GM18508 (cell line): ENCODE results near the gene FAM114A2.
"Not testable (repeated sequence)": the region's sequence is repeated elsewhere in the genome, so short reads cannot be mapped to it uniquely, and the experiment has no call there.

Experiments used
- ATAC-seq: cut with Tn5 transposase; IDR thresholded peaks from one replicate; pipeline ENCODE4 v1.9.1; 2021; ENCODE audit warnings: moderate number of reproducible peaks; ENCODE audit not compliant: insufficient read depth, unreplicated experiment

Gene FAM114A2

DNA sequence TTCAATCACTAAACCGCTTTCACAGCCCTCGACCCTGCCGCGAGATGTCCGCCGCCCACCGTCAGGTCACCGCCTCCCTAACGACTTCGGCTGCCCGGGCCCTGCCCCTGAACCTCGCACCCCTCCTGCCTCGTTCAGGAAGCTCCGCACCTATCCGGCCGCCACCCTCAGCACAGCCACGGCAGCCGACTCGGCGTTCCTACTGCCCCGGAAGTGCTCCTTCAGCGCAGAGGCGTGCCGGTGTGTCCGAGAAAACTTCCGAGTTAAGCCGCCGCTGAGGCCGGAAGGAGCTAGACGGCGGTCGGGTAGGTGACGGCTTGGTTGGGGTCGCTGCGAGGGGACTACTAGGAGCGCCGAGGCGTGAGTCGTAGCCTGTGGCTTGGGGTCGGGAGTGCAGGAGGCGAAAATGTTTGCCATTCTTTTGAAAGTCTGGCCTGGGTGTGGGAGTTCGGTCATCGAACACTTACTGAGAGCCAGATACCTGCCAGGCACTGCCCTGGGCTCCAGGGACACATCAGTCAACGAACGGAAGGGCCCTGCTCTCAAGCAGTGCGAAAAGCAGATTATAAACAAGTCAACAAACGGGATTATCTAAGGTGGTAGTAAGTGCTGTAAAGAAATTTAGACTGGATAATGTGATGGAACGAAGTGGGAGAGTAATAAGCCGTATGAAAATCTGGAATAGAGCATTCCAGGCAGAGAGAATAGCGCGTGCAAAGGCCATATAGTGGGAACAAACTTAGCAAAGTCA is at the start of gene FAM114A2, which contains the start of gene MFAP3:
FAM114A2 (minus strand) TSS at position 204 of the 751 bp plus-strand sequence. CDS start 3,957 bp downstream, outside the sequence.
MFAP3 (plus strand) TSS at position 261 of the 751 bp plus-strand sequence. CDS start 10,756 bp downstream, outside the sequence.
- peak; percentile 94 for ATAC-seq

DNA sequence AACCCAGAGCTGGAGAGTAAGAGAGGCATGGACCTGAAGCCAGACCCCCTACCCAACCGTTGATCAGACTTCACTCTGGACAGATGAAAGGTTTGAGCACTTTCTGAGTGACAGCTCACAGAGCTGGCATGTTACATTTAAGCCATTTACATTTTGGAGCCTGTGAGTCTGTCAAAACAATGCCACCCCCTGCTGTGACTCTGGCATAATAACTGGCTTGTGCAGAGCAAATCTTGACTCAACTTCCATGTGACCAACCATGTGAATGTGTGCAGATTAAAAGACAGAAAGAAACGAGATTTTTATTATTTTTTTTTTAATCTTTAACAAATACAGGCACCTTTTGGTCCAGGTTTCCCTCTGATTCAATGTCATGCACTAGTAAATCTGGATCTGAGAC is 48.5 kb upstream of the FAM114A2 start:
- ATAC-seq: no peak

DNA sequence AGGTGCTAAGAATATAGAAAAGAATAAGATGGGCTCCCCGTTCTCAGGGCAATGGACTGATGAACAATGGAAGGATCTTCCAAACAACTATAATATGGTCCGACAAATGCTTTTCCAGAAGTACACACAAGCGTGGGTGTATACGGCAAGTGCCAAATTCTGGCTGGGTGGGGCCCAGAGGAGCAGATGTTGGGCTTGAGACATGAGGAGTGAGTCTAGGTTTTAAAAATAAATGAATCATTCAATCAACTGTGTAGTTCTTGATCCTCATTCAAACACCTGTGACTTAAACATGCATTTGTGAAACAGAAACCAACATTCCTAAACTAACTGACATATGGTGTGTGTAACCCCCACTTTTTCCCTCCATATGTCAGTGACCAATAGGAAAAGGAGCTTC is 47.9 kb upstream of the FAM114A2 start:
- ATAC-seq: no peak

DNA sequence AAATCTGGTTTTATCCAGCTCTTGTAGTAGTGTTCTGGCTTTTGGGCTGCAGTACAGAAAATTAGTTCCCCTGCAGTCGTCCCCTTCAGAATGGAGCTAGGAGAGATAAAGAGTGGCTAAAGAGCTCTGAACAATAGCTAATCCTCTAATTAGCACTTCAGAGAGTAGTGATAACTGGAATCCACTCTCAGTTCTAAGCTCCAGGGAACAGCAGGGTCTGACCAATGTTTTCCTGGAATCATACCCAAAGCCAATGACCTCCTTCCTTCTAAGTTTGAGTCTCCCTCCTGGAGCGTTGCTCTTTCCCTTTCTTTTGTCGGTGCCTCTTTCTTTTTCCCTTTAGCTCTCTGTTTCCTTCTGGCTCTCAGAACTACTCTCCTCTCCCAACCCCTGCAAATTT is 47.4 kb upstream of the FAM114A2 start:
- ATAC-seq: no peak

DNA sequence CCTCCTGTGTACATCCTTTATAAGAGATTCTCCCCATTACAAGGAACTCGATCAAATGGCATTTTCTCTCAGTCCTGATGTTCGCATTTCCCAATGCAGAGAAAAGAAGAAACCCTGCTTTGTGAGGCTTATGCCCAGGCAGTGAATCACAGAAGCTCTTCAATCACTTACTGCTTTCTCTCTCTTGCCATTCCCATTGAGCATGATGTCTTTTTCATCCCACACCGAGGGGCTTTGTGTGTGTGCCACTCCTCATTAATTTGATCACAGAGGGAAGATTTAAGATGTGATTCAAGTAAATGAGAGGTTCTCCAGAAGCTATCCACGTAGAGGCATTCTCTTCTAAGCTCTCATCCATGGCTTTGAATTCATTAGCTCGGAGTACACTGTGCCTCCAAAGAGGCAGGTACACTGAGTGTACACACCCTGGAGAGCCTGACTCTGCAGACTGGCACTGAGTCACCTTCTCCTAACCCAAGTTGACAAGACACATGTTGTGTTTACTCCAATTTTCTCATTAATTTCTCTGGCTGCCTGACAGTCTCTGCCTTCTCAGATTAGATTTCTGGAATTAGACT is 45.4 kb upstream of the FAM114A2 start:
- ATAC-seq: no peak

DNA sequence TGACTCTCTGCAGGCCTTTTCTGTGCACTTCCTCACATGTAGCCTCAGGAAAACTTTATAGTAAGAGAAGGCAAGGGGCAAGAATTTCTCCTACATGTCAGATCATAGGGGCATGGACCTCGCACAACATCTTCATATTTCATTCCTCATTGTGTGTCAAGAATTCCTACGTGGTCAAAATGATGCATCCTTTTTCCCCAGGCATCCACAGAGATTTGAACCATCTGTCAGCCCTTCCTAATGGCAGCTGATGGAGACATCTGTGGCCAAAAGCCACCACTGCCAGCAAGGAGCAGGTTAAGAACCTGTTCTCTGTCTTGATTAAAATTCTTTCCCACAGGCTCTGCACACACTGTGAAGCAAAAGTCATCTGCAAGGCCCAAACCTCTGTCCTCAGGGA is 42.5 kb upstream of the FAM114A2 start:
- no peak for ATAC-seq

DNA sequence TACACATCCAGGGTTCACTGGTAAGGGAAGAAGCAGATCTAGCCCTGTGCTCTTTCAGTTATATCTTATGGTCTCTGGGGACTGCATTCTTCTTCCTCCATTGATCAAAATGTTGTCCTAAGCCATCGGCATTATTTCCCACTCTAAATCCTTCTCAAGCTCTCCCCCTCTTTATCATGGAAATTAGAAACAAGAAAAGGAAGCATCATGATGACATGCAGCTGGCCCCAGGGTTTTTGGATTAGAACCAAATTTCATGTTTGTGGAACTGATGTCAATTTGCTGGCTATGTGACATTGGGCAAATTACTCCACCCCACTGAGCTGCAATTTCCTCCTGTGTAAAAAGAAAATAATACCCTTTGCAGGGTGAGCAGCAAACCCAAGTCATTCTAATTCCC is 39.6 kb upstream of the FAM114A2 start:
- no peak for ATAC-seq

DNA sequence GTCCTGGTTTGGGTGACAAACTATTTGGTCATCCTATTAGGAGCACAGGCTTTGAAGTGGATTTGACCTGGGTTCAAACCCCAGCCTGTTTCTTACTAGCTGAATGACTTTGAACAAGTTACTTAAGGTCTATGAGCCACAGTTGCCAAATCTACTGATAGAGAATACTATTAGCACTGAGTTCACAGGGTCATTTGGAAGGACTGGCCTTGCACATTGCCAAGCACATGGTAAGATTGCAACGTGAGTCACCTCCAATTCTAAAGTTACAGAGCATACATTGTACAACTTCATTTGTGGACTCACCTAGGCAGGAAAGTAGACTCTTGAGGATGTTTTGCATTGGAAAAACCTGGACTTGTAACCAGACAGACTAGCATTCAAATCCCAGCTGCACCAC is 39.0 kb upstream of the FAM114A2 start:
- ATAC-seq: no peak

DNA sequence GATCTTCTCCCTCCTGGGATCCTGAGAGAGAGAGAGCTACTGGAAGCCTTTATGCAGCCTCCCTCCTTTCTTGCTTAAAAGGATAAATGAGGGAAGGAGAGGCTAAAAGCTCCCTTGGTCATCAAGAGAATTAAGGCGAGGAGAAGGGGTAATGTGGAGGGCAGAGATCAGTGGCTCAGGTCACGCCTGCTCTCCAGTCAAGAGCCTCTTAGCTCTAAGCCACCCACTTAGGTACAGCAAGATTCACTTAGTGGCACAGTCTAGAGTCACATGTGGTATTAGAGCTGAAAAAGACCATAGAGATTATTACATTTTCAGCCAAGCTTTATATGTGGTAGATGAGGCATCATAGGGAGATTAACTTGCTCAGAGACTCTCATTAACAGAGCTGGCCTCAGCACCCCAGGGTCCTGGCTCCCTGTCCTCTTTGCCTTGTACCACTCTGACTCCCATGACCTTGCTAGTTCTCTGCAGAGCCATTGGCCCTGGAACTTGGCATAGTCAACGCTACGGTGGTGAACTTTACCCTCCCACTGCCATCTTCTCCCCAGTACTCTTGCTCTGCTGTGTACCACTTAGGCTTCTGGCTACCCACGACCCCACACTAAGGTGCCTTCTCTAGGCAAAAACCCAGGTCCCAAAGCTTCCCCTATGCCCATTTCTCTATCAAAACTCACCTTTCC is 37.7 kb upstream of the FAM114A2 start:
- ATAC-seq: no peak

DNA sequence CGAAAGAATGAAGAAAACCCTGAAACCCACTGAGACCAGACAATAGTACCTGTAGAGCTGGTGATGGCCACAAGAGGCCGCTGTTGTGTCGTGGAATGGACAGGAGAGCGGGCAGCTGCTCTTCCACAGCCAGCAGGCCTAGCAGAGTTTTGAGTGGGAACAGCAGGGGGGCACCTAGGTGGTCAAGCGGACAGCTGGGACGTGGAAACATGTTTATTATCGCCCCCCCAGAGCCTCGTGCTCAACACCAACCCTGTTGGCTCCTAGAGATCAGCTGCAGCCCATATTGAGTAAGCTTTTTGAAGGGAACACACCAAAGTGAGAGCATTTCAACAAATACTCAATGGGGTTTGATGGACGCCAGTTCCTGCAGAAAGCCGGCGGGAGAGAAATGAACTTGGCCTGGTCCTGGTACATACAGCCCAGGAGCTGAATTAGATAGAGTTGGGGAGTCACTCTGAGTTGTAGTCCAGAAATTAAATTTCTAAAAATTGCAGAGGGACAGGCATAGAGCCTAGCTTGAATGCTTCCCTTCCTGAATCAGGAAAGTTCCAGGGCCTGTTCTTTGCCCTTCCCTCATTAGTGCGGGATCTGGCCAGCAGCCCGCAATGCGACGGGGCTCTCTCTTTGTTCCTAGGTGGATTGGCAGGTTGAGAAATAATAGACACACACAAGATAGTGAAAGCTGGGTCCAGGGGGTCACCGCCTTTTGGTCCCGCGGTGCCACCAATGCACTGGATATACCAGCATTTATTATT is 33.9 kb upstream of the FAM114A2 start:
- peak; percentile 87 for ATAC-seq

DNA sequence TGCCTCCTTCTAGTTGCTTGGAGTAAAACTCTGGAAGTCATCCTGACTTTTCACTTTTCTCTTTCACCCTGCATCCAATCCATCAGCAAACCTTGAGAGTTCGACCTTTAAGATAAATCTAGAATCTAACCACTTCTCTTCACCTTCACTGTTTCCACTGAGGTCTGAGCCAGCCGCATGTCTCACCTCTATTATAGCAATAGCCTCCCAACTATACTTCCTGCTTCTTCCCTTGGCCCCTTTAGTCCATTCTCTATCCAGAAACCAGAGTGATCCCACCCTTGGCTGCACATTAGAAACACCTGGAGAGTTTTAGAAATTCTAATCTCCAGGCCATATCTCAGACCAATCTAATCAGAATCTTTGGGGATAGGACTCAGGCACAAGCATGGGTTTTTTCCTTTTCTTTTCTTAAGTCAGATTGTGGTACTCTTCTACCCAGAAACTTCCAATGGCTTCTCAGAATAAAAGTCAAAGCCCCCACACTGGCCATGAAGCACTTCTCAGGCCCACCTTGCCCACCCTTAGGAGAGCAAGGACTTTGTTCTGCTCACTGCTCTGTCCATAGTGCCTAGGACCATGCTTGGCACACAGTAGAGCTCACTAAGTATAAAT is 33.2 kb upstream of the FAM114A2 start:
- no peak for ATAC-seq

DNA sequence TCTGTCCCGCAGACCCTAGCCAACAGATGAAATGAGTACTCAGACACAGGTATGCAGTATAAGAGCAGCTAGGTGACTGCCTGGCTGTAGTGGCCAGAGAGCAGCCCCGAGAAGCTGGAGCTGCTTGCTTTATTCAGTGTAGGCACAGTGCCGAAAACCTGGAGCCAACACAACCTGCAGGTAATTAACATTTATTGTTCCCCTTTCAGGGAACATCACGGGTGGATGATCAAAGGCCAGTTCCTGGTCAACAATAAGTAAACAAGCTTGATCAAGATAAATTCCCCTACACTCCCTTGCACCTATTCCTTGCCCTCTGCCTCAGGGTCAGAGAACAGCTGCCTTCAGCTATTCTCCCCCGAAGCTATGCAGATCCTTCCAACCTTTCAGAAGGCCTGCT is 31.1 kb upstream of the FAM114A2 start:
- not testable (repeated sequence) for ATAC-seq

DNA sequence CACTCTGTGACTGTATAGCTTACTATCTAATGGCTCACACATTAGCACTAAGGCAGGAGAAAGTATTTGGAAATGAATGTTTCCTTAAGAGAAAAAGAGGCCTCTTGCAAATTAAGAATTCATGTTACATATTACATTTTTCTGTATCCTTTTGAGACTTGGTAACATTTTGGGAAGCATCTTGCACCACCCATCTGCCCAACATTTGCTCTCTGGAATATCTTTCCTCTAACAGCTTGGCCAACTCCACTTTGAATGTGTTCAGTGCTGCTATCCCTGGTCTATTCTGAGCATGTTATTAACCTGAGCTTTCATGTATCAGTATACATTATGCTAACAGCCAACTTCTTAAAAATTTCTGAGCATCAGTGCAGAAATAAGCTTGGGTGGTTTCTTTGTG is 27.3 kb upstream of the FAM114A2 start:
- ATAC-seq: no peak

DNA sequence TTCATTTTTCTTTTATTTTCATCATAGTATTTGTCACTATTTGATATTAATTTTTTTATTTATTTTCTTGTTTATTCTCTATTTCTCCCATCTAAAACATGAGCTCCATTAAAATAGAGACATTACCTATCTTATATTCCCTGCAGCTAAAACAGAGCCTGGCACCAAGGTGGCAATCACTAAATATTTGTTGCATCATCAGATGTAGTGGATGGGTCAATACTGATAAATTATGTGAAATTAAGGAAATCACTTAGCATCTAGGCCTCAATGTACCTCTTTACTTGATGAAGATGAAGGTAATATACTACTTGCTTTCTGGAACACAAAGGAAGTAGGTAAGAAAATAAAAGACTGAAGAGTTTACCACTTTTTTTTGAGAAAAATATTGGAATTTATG is 24.7 kb upstream of the FAM114A2 start:
- ATAC-seq: no peak

DNA sequence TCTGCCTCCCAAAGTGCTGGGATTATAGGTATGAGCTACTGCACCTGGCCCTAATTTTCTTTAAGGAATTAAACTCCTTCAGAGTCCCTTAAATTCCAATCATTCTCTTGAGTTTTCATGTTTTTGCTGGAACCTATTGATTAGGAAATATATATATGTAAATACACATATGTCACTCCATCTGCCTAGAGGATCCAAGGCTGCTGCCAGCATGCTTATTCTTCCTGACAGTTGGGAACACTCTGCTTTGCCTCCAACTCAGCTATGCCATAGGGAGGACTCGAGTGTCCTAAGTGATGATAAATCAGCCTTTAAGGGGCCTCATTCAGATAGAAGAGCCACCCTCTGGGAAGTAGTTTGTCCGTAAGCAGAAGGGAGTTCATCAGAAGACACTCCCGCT is 21.9 kb upstream of the FAM114A2 start:
- no peak for ATAC-seq

DNA sequence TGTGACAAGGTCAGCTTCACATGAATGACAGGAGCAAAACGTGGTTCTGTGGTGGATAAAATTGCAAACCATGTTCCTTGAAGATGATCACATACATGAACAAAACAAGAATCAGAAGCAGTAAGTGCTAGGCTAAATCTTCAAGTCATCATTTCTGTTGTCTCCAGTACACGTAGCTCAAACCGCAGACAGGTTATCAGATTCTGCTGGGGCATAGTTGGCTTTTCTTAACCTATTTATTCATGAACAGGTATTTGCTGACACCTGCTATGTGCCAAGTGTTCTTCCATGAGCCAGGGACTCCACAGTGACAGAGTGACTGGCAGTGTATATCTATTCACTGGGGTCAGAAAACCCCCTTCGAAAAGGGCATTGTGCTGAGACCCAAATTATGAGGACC is 20.9 kb upstream of the FAM114A2 start:
- no peak for ATAC-seq

DNA sequence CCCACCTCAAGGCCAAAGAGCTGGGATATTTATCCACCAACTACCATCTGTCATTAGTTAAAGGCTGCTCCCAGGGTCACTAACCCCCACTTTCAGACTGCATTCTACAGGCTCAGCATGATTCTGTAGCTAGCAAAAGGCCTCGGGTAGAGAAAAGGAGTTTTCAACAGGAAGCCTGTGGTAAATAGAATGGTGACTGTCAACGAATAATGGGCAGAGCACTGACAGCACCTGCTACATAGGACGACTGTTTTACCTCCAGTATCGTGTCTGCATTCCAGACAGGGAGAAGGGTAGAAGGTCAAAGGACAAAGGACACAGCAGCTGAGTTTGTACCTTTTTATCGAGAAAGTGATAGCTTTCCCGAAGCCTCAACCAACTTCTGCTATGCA is 20.3 kb upstream of the FAM114A2 start:
- ATAC-seq: no peak

DNA sequence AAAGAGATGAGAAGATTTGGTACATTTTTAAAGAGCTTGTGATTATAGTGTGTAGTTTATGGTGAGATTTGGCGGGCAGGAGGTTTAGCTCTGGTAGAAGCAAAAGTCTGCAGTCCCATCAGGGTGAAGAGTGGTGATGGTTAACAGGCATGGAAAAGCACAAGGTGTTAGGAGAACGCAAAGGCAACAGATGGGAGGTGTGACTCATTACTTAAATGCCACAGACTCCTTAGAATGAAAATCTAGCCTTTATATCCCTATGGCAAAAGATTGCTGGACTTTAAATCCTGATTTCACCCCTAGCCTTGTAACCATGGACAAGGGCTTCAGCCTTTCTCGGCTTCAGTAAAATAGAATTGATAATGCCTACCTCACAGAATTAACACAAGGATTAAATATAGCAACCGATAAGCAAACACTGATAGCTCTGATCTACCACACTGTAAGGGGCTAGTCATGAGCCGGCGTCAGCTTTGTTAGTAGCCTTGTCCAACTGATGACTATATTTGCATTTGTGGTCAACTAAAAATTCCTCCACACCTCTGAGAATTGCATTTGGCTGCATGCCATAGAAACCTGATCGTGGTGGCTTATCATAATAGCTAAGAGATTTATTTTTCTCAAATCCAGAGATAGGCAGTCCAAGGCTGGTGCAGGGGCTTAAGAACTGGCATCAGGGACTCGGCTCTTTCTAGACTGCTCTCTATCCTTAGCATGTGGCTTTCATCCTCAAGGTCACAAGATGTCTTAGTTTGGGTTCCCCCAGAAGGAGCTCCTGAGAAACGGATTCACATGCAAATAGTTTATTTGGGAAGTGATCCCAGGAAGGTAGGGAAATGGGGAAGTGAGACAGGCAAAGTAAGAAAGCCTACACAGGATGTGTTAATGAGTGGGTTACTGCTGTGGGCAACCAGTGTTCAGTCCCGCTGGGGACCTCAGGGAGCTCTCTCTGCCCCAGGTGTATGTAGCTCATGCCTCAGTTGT is 19.6 kb upstream of the FAM114A2 start:
- no peak for ATAC-seq

DNA sequence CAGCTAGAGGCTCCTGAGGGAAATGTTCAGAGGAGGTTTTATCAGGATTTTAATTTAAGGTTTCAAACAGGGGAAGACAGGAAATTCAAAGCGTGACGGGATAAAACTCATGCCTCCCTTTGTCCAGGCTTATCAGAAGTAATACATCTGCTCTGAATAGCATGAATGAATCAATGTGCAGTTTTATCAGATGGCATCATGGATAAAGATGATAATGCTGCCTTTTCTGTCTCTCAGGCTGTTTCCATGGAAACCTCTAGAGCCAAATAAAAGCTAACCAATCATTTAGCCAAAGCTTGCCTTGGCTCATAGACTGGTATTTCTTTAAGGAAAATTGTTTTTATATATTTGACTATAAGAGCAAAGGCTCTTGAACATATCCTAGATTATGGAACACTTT is 16.5 kb upstream of the FAM114A2 start:
- ATAC-seq: no peak
